ENCODE results near the gene NUDT17. TPM values are rescaled to one million over a fixed set of nuclear protein-coding genes. Genes with fewer than 3 reads are reported as not detected.

NUDT17 gene
- total RNA-seq, 1 experiment from 2014 or later: 4.0 TPM

- no peak overlapping the region for H3K27ac ChIP-seq (ENCODE audit: insufficient read length, low read depth, low read length)
- peaks cover 6% of the 10 kb centered on the region for H3K4me1 ChIP-seq (ENCODE audit: insufficient read depth, low read length)
- no peaks in the 10 kb centered on the region for H3K79me1 ChIP-seq (ENCODE audit: insufficient read depth, low read depth, low read length, poor library complexity, severe bottlenecking)
- no peak overlapping the region for H3K56ac ChIP-seq (ENCODE audit: insufficient read length, low read depth, low read length)
- H3K27me3 Mint-ChIP-seq (ENCODE audit: low read depth): peaks cover 40% of the 10 kb centered on the region
- H3K4me2 ChIP-seq (ENCODE audit: insufficient read depth, insufficient read length, low read length): no peak overlapping the region
- no peak overlapping the region for H3K4ac ChIP-seq (ENCODE audit: low read depth, low read length)
- no peak for DNase-seq
- no peak overlapping the region for H2BK12ac ChIP-seq (ENCODE audit: insufficient read length, low read depth, low read length)
- peaks cover 11% of the 10 kb centered on the region for H3K23me2 ChIP-seq (ENCODE audit: insufficient read length, low read depth, low read length, poor library complexity, severe bottlenecking)
- no peaks in the 10 kb centered on the region for H3K79me2 ChIP-seq (ENCODE audit: insufficient read depth, low read length)
- no peak overlapping the region for H2AK5ac ChIP-seq (ENCODE audit: insufficient read length, low read length)
- H3K9me3 ChIP-seq (ENCODE audit: control insufficient read depth, low read depth, low read length): no peaks in the 10 kb centered on the region
- H3K18ac ChIP-seq (ENCODE audit: insufficient read length, low read depth, low read length): no peak overlapping the region
- no CpG with 5 or more reads among the region's 12 CpGs for WGBS (ENCODE audit: extremely low coverage, insufficient read length, low lambda C conversion rate)
- no peak overlapping the region for H3T11ph ChIP-seq (ENCODE audit: low read length)
- H4K20me1 ChIP-seq (ENCODE audit: control insufficient read depth, insufficient read depth, insufficient read length): no peaks in the 10 kb centered on the region
- H2BK15ac ChIP-seq (ENCODE audit: low read depth, low read length): no peak overlapping the region
- no peak for TF ChIP-seq CTCF (conservative IDR thresholded peaks at IDR 0.05)
- peaks cover 5% of the 10 kb centered on the region; the same call in 1 of the 2 replicates for H3K27me3 ChIP-seq (ENCODE audit: insufficient read depth, low read length)
- no peak overlapping the region for H4K8ac ChIP-seq (replicated peaks; ENCODE audit: insufficient read length, low read depth, low read length)
- no peak overlapping the region for H3K27ac Mint-ChIP-seq
- H2BK5ac ChIP-seq (ENCODE audit: insufficient read length, low read length): no peak overlapping the region
- H4K5ac ChIP-seq (ENCODE audit: insufficient read length, low read depth, low read length): no peak overlapping the region
- H2AFZ ChIP-seq (ENCODE audit: low read length): no peak overlapping the region
- H3K4me3 Mint-ChIP-seq: no peak overlapping the region
- H3K36me3 Mint-ChIP-seq (ENCODE audit: insufficient read depth in 1 of 3, low read depth in 3 of 3): no peaks in the 10 kb centered on the region
- H3K23ac ChIP-seq (ENCODE audit: insufficient read length, low read depth, low read length): no peak overlapping the region
- no peak overlapping the region for H3K14ac ChIP-seq (ENCODE audit: insufficient read depth, low read length)
- no peak overlapping the region for H4K91ac ChIP-seq (ENCODE audit: insufficient read length, low read depth, low read length)
- no peak overlapping the region for H2BK120ac ChIP-seq (ENCODE audit: low read depth, low read length, poor library complexity, severe bottlenecking)
- H3K9ac ChIP-seq (ENCODE audit: extremely low read depth, insufficient read length, low read length): no peak overlapping the region
- no peaks in the 10 kb centered on the region; a peak in 1 of 5 replicates for H3K9me3 Mint-ChIP-seq
- peaks cover 28 to 42% of the 10 kb centered on the region in 2 experiments for H3K4me1 Mint-ChIP-seq
- H2BK20ac ChIP-seq (ENCODE audit: low read depth, low read length, poor library complexity, severe bottlenecking): no peak overlapping the region
Measured at GRCh38 chr1:145874646-145875045, 29.2 kb downstream of the NUDT17 start.
